Measurements from ENCODE around the gene ENDOG.

Gene ENDOG

GRCh38 chr9:128829477-128830251 is 11.4 kb downstream of the ENDOG start, which contains the start of gene SPOUT1:
Gene SPOUT1, minus strand, starts transcription at chr9:128829794. Its CDS starts 14 bp downstream, at chr9:128829780.
- H3K36me3 ChIP-seq (replicated peaks in 1 of 2; ENCODE audit: control insufficient read depth in 2 of 2, insufficient read depth in 2 of 2, low read length in 2 of 2): peaks cover 28 to 55% of the 10 kb centered on the region in 2 donors
- peak within 1 kb of the TSS; percentile 85 to 95 for H3K4me3 ChIP-seq (ENCODE audit: low read length in 2 of 2)
- peaks cover 5 to 6% of the 10 kb centered on the region in 2 donors for H3K4me1 ChIP-seq (ENCODE audit: control insufficient read depth in 2 of 2, insufficient read depth in 1 of 2, low read depth in 1 of 2, low read length in 2 of 2)
- H2BK15ac ChIP-seq (ENCODE audit: low read length): no peak within 1 kb of the TSS
- peak within 1 kb of the TSS; percentile 99 for H3K23ac ChIP-seq (ENCODE audit: low read depth, low read length, poor library complexity)
- no CpG with 5 or more reads among the region's 56 CpGs for WGBS, 2 donors (ENCODE audit: extremely low coverage in 2 of 2, insufficient read length in 2 of 2, insufficient replicate concordance in 1 of 2)
- H3K4me2 ChIP-seq (ENCODE audit: insufficient read depth, low read length, poor library complexity, severe bottlenecking): peak within 1 kb of the TSS; percentile 94
- peak within 1 kb of the TSS; percentile 99 for H3K9ac ChIP-seq (ENCODE audit: low read depth, low read length, poor library complexity)
- H2BK5ac ChIP-seq (ENCODE audit: low read length): no peak within 1 kb of the TSS
- peak within 1 kb of the TSS; percentile 17 for H3K27ac ChIP-seq (replicated peaks; ENCODE audit: low read length)
- H3K14ac ChIP-seq (ENCODE audit: low read length): no peak within 1 kb of the TSS
- peak within 1 kb of the TSS; percentile 96 for H3K18ac ChIP-seq (ENCODE audit: low read length)
- H4K91ac ChIP-seq (ENCODE audit: low read depth, low read length, poor library complexity): no peak within 1 kb of the TSS
- H3K4ac ChIP-seq (ENCODE audit: low read length): no peak within 1 kb of the TSS
- no peaks in the 10 kb centered on the region for H3K27me3 ChIP-seq (ENCODE audit: control insufficient read depth in 3 of 3, insufficient read depth in 3 of 3, low read depth in 1 of 3, low read length in 3 of 3)
- peak within 1 kb of the TSS; percentile 21 for H2AK5ac ChIP-seq (ENCODE audit: low read depth, low read length)
- no peaks in the 10 kb centered on the region for H3K9me3 ChIP-seq (replicated peaks in 1 of 2; ENCODE audit: control insufficient read depth in 2 of 2, insufficient read depth in 1 of 2, low read depth in 1 of 2, low read length in 2 of 2)
- no peak within 1 kb of the TSS for H2BK120ac ChIP-seq (ENCODE audit: low read depth, low read length)
- H2AFZ ChIP-seq (ENCODE audit: low read length): peak within 1 kb of the TSS; percentile 93
- H2BK12ac ChIP-seq (ENCODE audit: low read length): no peak within 1 kb of the TSS
- H3K79me1 ChIP-seq (ENCODE audit: low read depth, low read length): no peaks in the 10 kb centered on the region
- no peak within 1 kb of the TSS for H4K8ac ChIP-seq (ENCODE audit: low read depth, low read length)
- DNase-seq (ENCODE audit: low spot score): peak; percentile 90

- no peak overlapping the region for H2BK120ac ChIP-seq (ENCODE audit: low read depth, low read length)
- no peak overlapping the region for H2AFZ ChIP-seq (ENCODE audit: low read length)
- H3K9ac ChIP-seq (ENCODE audit: low read depth, low read length, poor library complexity): no peak overlapping the region
- H3K79me1 ChIP-seq (ENCODE audit: low read depth, low read length): peaks cover 2% of the 10 kb centered on the region
- no peak overlapping the region for H2BK15ac ChIP-seq (ENCODE audit: low read length)
- H3K14ac ChIP-seq (ENCODE audit: low read length): no peak overlapping the region
- no peak overlapping the region for H3K18ac ChIP-seq (ENCODE audit: low read length)
- no peak overlapping the region for H2AK5ac ChIP-seq (ENCODE audit: low read depth, low read length)
- H3K4me1 ChIP-seq (ENCODE audit: control insufficient read depth in 2 of 2, insufficient read depth in 1 of 2, low read depth in 1 of 2, low read length in 2 of 2): peaks cover 3 to 4% of the 10 kb centered on the region in 2 donors
- DNase-seq (ENCODE audit: low spot score): no peak
- H4K91ac ChIP-seq (ENCODE audit: low read depth, low read length, poor library complexity): no peak overlapping the region
- H3K9me3 ChIP-seq (replicated peaks in 1 of 2; ENCODE audit: control insufficient read depth in 2 of 2, insufficient read depth in 1 of 2, low read depth in 1 of 2, low read length in 2 of 2): no peaks in the 10 kb centered on the region
- no peak overlapping the region for H3K4me2 ChIP-seq (ENCODE audit: insufficient read depth, low read length, poor library complexity, severe bottlenecking)
- no peak overlapping the region for H4K8ac ChIP-seq (ENCODE audit: low read depth, low read length)
- H2BK5ac ChIP-seq (ENCODE audit: low read length): no peak overlapping the region
- H3K36me3 ChIP-seq (replicated peaks in 1 of 2; ENCODE audit: control insufficient read depth in 2 of 2, insufficient read depth in 2 of 2, low read length in 2 of 2): peaks cover 13 to 35% of the 10 kb centered on the region in 2 donors
- no peak overlapping the region for H3K27ac ChIP-seq (replicated peaks; ENCODE audit: low read length)
- no peaks in the 10 kb centered on the region for H3K27me3 ChIP-seq (ENCODE audit: control insufficient read depth in 3 of 3, insufficient read depth in 3 of 3, low read depth in 1 of 3, low read length in 3 of 3)
- no peak overlapping the region for H3K23ac ChIP-seq (ENCODE audit: low read depth, low read length, poor library complexity)
- peak overlapping the region in 1 of 2 donors; percentile 11 for H3K4me3 ChIP-seq (ENCODE audit: low read length in 2 of 2)
- no peak overlapping the region for H3K4ac ChIP-seq (ENCODE audit: low read length)
- no CpG with 5 or more reads among the region's 10 CpGs for WGBS, 2 donors (ENCODE audit: extremely low coverage in 2 of 2, insufficient read length in 2 of 2, insufficient replicate concordance in 1 of 2)
- no peak overlapping the region for H2BK12ac ChIP-seq (ENCODE audit: low read length)
Measured at GRCh38 chr9:128833696-128834095, 15.4 kb downstream of the ENDOG start.

- Histone ChIP-seq H3K14ac (ENCODE audit: low read length) (no peak overlapping the region), H2AK5ac (ENCODE audit: low read depth, low read length) (no peak overlapping the region)
Measured at GRCh38 chr9:128835246-128836210, 17.2 kb downstream of the ENDOG start.

More at GRCh38 chr9:128835246-128836210, 17.2 kb downstream of the ENDOG start:
- DNase-seq (ENCODE audit: low spot score): no peak
- no peak overlapping the region for H2BK12ac ChIP-seq (ENCODE audit: low read length)
- no CpG with 5 or more reads among the region's 28 CpGs for WGBS, 2 donors (ENCODE audit: extremely low coverage in 2 of 2, insufficient read length in 2 of 2, insufficient replicate concordance in 1 of 2)
- H3K18ac ChIP-seq (ENCODE audit: low read length): no peak overlapping the region
- H3K4me1 ChIP-seq (ENCODE audit: control insufficient read depth in 2 of 2, insufficient read depth in 1 of 2, low read depth in 1 of 2, low read length in 2 of 2): no peaks in the 10 kb centered on the region
- peaks cover 13 to 36% of the 10 kb centered on the region in 2 donors for H3K36me3 ChIP-seq (replicated peaks in 1 of 2; ENCODE audit: control insufficient read depth in 2 of 2, insufficient read depth in 2 of 2, low read length in 2 of 2)
- H4K91ac ChIP-seq (ENCODE audit: low read depth, low read length, poor library complexity): no peak overlapping the region
- H2BK5ac ChIP-seq (ENCODE audit: low read length): no peak overlapping the region
- no peak overlapping the region for H3K27ac ChIP-seq (replicated peaks; ENCODE audit: low read length)
- no peaks in the 10 kb centered on the region for H3K9me3 ChIP-seq (replicated peaks in 1 of 2; ENCODE audit: control insufficient read depth in 2 of 2, insufficient read depth in 1 of 2, low read depth in 1 of 2, low read length in 2 of 2)
- no peak overlapping the region for H2AFZ ChIP-seq (ENCODE audit: low read length)
- no peaks in the 10 kb centered on the region for H3K27me3 ChIP-seq (ENCODE audit: control insufficient read depth in 3 of 3, insufficient read depth in 3 of 3, low read depth in 1 of 3, low read length in 3 of 3)
- peak overlapping the region; percentile 72 for H2BK120ac ChIP-seq (ENCODE audit: low read depth, low read length)
- no peak overlapping the region for H3K4ac ChIP-seq (ENCODE audit: low read length)
- no peak overlapping the region for H4K8ac ChIP-seq (ENCODE audit: low read depth, low read length)
- H3K23ac ChIP-seq (ENCODE audit: low read depth, low read length, poor library complexity): peak overlapping the region; percentile 20
- peaks cover 2% of the 10 kb centered on the region for H3K79me1 ChIP-seq (ENCODE audit: low read depth, low read length)
- H2BK15ac ChIP-seq (ENCODE audit: low read length): no peak overlapping the region
- H3K4me3 ChIP-seq (ENCODE audit: low read length in 2 of 2): no peak overlapping the region
- no peak overlapping the region for H3K4me2 ChIP-seq (ENCODE audit: insufficient read depth, low read length, poor library complexity, severe bottlenecking)
- H3K9ac ChIP-seq (ENCODE audit: low read depth, low read length, poor library complexity): peak overlapping the region; percentile 30
